CD4-positive, alpha-beta T cell (primary cell): ENCODE results near the gene PRND. TPM values are rescaled to one million over a fixed set of nuclear protein-coding genes. Genes with fewer than 3 reads are reported as not detected.
A peak's percentile ranks its signal among the peaks of the same experiment; 100 is the strongest.

Experiments used
- ATAC-seq: fragments of 200-7000 bp; cut with Tn5 transposase; one replicate; pipeline ENCODE4 v1.10.0; 2022; ENCODE audit warnings: mild to moderate bottlenecking; ENCODE audit not compliant: poor library complexity
- CTCF ChIA-PET: fragments of 350-600 bp; sonication (Branson Sonifier 250); formaldehyde crosslinking; loops from one replicate; lab custom pipeline; 2021; ENCODE audit warnings: antibody characterized with exemption, inconsistent platforms; lab: Charles Lee
- POLR2A ChIA-PET: fragments of 350-600 bp; sonication (Branson Sonifier 250); formaldehyde crosslinking; loops from one replicate; lab custom pipeline; 2021; ENCODE audit warnings: antibody characterized with exemption, inconsistent platforms; lab: Charles Lee
- DNase-seq, 14 experiments: peaks; one replicate each; pipeline ENCODE4 v3.0.0-alpha.2; 2013 to 2020; ENCODE audit warnings: mixed read lengths in 2 of 14
- H3K27ac ChIP-seq, 2 donors: one replicate each; pipeline versions ENCODE4 v1.5.1 to v1.7.0; 2013; ENCODE audit warnings: low read length in 2 of 2, low read depth in 1 of 2, mild to moderate bottlenecking in 1 of 2
- H3K27me3 ChIP-seq, 2 experiments: 1 replicate in 1 of 2; 2 replicates in 1 of 2; pipeline versions ENCODE4 v1.6.1 to v1.7.0; 2013; ENCODE audit warnings: low read length in 2 of 2, control low read depth in 1 of 2, mild to moderate bottlenecking in 1 of 2, moderate library complexity in 1 of 2; ENCODE audit not compliant: insufficient read depth in 2 of 2, control insufficient read depth in 1 of 2
- H3K36me3 ChIP-seq: one replicate; pipeline ENCODE4 v1.6.1; 2013; ENCODE audit warnings: low read length, control low read depth; ENCODE audit not compliant: insufficient read depth
- H3K4me1 ChIP-seq: one replicate; pipeline ENCODE4 v1.6.1; 2013; ENCODE audit warnings: low read length, control low read depth; ENCODE audit not compliant: insufficient read depth
- H3K4me3 ChIP-seq: one replicate; pipeline ENCODE4 v1.5.1; 2013; ENCODE audit warnings: mild to moderate bottlenecking, low read length, moderate library complexity
- H3K9me3 ChIP-seq, 2 experiments: 1 replicate in 1 of 2; 2 replicates in 1 of 2; pipeline versions ENCODE4 v1.6.1 to v1.7.0; 2013; ENCODE audit warnings: low read length in 2 of 2, mild to moderate bottlenecking in 2 of 2, control low read depth in 1 of 2, moderate library complexity in 1 of 2; ENCODE audit not compliant: control insufficient read depth in 1 of 2, insufficient read depth in 1 of 2
- H3K27ac Mint-ChIP-seq: one replicate; pipeline ENCODE4 v1.8.0; 2020; ENCODE audit warnings: mixed read lengths
- H3K27me3 Mint-ChIP-seq: one replicate; pipeline ENCODE4 v1.8.0; 2021; ENCODE audit warnings: mixed read lengths
- H3K36me3 Mint-ChIP-seq: one replicate; pipeline ENCODE4 v1.8.0; 2021; ENCODE audit warnings: low read depth, mixed read lengths
- H3K4me1 Mint-ChIP-seq: one replicate; pipeline ENCODE4 v1.8.0; 2021; ENCODE audit warnings: low read depth, mixed read lengths
- H3K4me3 Mint-ChIP-seq: one replicate; pipeline ENCODE4 v1.8.0; 2020; ENCODE audit warnings: mild to moderate bottlenecking, mixed read lengths
- H3K9me3 Mint-ChIP-seq: one replicate; pipeline ENCODE4 v1.8.0; 2020; ENCODE audit warnings: mixed read lengths
- CTCF ChIP-seq: fragments of 200-600 bp; IDR thresholded peaks from one replicate; pipeline ENCODE4 v1.8.0; 2022; ENCODE audit warnings: antibody characterized with exemption, mild to moderate bottlenecking
- intact Hi-C, 2 experiments: fragments of 100-400 bp; cut with DNase I in 1 of 2; cut with micrococcal nuclease in 1 of 2; formaldehyde crosslinking; loops; one replicate each; pipeline versions ENCODE4 v1.15.1 to v1.9.0; 2023 to 2025; cut with DNase I, micrococcal nuclease
- total RNA-seq, 174 experiments: library from RNA in 2 of 174; stranded (reverse) in 2 of 174; gene quantifications; one replicate each; pipeline ENCODE4 v1.2.3 and lab custom pipeline; 2021 to 2026

The PRND gene
- total RNA-seq, 2 experiments from 2014 or later = not detected

GRCh38 chr20:4697189-4697830, 24.4 kb upstream of the PRND start:
- no peaks in the 10 kb centered on the region for H3K27me3 ChIP-seq
- POLR2A ChIA-PET = no interaction called here
- H3K4me3 ChIP-seq = no peak overlapping the region
- no peak for TF ChIP-seq CTCF
- H3K9me3 ChIP-seq = no peaks in the 10 kb centered on the region
- Mint-ChIP-seq H3K27ac (no peak overlapping the region), H3K36me3 (peaks cover 64% of the 10 kb centered on the region), H3K4me1 (peaks cover 40% of the 10 kb centered on the region), H3K27me3 (no peaks in the 10 kb centered on the region), H3K9me3 (no peaks in the 10 kb centered on the region), H3K4me3 (no peak overlapping the region)
- peaks cover 13% of the 10 kb centered on the region for H3K4me1 ChIP-seq
- CTCF ChIA-PET = no interaction called here
- peaks cover 22% of the 10 kb centered on the region for H3K36me3 ChIP-seq
- DNase-seq = no peak
- no peak overlapping the region for H3K27ac ChIP-seq
- no peak for ATAC-seq
- intact Hi-C loops = no loop called here

GRCh38 chr20:4697831-4698221, 23.9 kb upstream of the PRND start:
- TF ChIP-seq CTCF = no peak
- Histone ChIP-seq H3K27me3 (no peaks in the 10 kb centered on the region), H3K27ac (no peak overlapping the region), H3K36me3 (peaks cover 22% of the 10 kb centered on the region), H3K4me1 (peaks cover 13% of the 10 kb centered on the region), H3K4me3 (no peak overlapping the region), H3K9me3 (no peaks in the 10 kb centered on the region)
- Mint-ChIP-seq H3K27me3 (no peaks in the 10 kb centered on the region), H3K9me3 (no peaks in the 10 kb centered on the region), H3K4me3 (no peak overlapping the region), H3K4me1 (peaks cover 38% of the 10 kb centered on the region), H3K36me3 (peaks cover 60% of the 10 kb centered on the region), H3K27ac (no peak overlapping the region)
- intact Hi-C loops = no loop called here
- ATAC-seq (peak; percentile 21), DNase-seq (peak in 1 of 14 experiments; percentile 21)
- CTCF ChIA-PET = interaction anchor here (0.8 kb wide), 1 partner anchor 8 kb away, joined by 3 read pairs; no protein-coding TSS in a partner anchor
- POLR2A ChIA-PET = no interaction called here

- DNase-seq (no peak), ATAC-seq (no peak)
- H3K4me1 ChIP-seq = peaks cover 13% of the 10 kb centered on the region
- H3K4me1 Mint-ChIP-seq = peaks cover 32% of the 10 kb centered on the region
- CTCF ChIA-PET = no interaction called here
- H3K27ac ChIP-seq = no peak overlapping the region
- no peak overlapping the region for H3K4me3 ChIP-seq
- H3K36me3 ChIP-seq = peaks cover 16% of the 10 kb centered on the region
- H3K9me3 ChIP-seq = no peaks in the 10 kb centered on the region
- H3K27ac Mint-ChIP-seq = no peak overlapping the region
- intact Hi-C loops = no loop called here
- no peak overlapping the region for H3K4me3 Mint-ChIP-seq
- POLR2A ChIA-PET = no interaction called here
- H3K27me3 Mint-ChIP-seq = no peaks in the 10 kb centered on the region
- no peak for TF ChIP-seq CTCF
- H3K36me3 Mint-ChIP-seq = peaks cover 52% of the 10 kb centered on the region
- H3K27me3 ChIP-seq = no peaks in the 10 kb centered on the region
- no peaks in the 10 kb centered on the region for H3K9me3 Mint-ChIP-seq
These were observed 22.5 kb upstream of the PRND start for GRCh38 chr20:4699216-4699615.
